Activated CD4-positive, alpha-beta memory T cell treated with anti-CD3 and anti-CD28 coated beads, Interleukin-2, amount 10 ng/mL, durations not matched to agents 7 days and 5 days (primary cell): Measurements from ENCODE around the gene EPHA6. TPM values are rescaled to one million over a fixed set of nuclear protein-coding genes. Genes with fewer than 3 reads are reported as not detected.

Experiments used
- CTCF ChIA-PET: fragments of 350-600 bp; sonication (Branson Sonifier 250); formaldehyde crosslinking; loops from one replicate; lab custom pipeline; 2021; ENCODE audit warnings: antibody characterized with exemption, inconsistent platforms; lab: Charles Lee
- POLR2A ChIA-PET: fragments of 350-600 bp; sonication (Branson Sonifier 250); formaldehyde crosslinking; loops from one replicate; lab custom pipeline; 2021; ENCODE audit warnings: antibody characterized with exemption; lab: Charles Lee
- DNase-seq: peaks from one replicate; pipeline ENCODE4 v3.0.0-alpha.2; 2020
- H3K27ac Mint-ChIP-seq: one replicate; pipeline ENCODE4 v1.8.0; 2021; ENCODE audit warnings: mild to moderate bottlenecking, mixed read lengths
- H3K27me3 Mint-ChIP-seq: one replicate; pipeline ENCODE4 v1.8.0; 2021; ENCODE audit warnings: mixed read lengths
- H3K36me3 Mint-ChIP-seq: one replicate; pipeline ENCODE4 v1.8.0; 2021; ENCODE audit warnings: low read depth, mixed read lengths
- H3K4me1 Mint-ChIP-seq: one replicate; pipeline ENCODE4 v1.8.0; 2021; ENCODE audit warnings: mixed read lengths
- H3K4me3 Mint-ChIP-seq: one replicate; pipeline ENCODE4 v1.8.0; 2021; ENCODE audit warnings: mild to moderate bottlenecking, mixed read lengths
- H3K9me3 Mint-ChIP-seq: one replicate; pipeline ENCODE4 v1.8.0; 2021; ENCODE audit warnings: mixed read lengths
- total RNA-seq, 2 experiments: library from RNA; stranded (reverse); gene quantifications; one replicate each; pipeline ENCODE4 v1.2.3, GENCODE V29; 2021

The EPHA6 gene
- total RNA-seq, 2 experiments from 2014 or later: not detected

- Mint-ChIP-seq H3K27ac (no peak overlapping the region), H3K4me3 (no peak overlapping the region), H3K36me3 (no peaks in the 10 kb centered on the region), H3K27me3 (no peaks in the 10 kb centered on the region), H3K9me3 (no peaks in the 10 kb centered on the region), H3K4me1 (no peaks in the 10 kb centered on the region)
- ChIA-PET POLR2A (no interaction called here), CTCF (no interaction called here)
- DNase-seq: no peak
These were observed 373.4 kb downstream of the EPHA6 start for GRCh38 chr3:97187771-97188170.

- no peaks in the 10 kb centered on the region for H3K27me3 Mint-ChIP-seq
- no peaks in the 10 kb centered on the region for H3K9me3 Mint-ChIP-seq
- CTCF ChIA-PET: no interaction called here
- POLR2A ChIA-PET: no interaction called here
- H3K36me3 Mint-ChIP-seq: no peaks in the 10 kb centered on the region
- H3K4me1 Mint-ChIP-seq: no peaks in the 10 kb centered on the region
- H3K4me3 Mint-ChIP-seq: no peak overlapping the region
- no peak overlapping the region for H3K27ac Mint-ChIP-seq
- no peak for DNase-seq
These were observed 375.4 kb downstream of the EPHA6 start for GRCh38 chr3:97189835-97190234.

- ChIA-PET POLR2A (no interaction called here), CTCF (no interaction called here)
- DNase-seq: no peak
- Mint-ChIP-seq H3K36me3 (no peaks in the 10 kb centered on the region), H3K4me3 (no peak overlapping the region), H3K9me3 (no peaks in the 10 kb centered on the region), H3K27me3 (no peaks in the 10 kb centered on the region), H3K4me1 (no peaks in the 10 kb centered on the region), H3K27ac (no peak overlapping the region)
These were observed 382.7 kb downstream of the EPHA6 start for GRCh38 chr3:97197083-97197482.

GRCh38 chr3:97197830-97198229 is 383.4 kb downstream of the EPHA6 start:
- Mint-ChIP-seq H3K4me3 (no peak overlapping the region), H3K36me3 (no peaks in the 10 kb centered on the region), H3K27me3 (no peaks in the 10 kb centered on the region), H3K9me3 (no peaks in the 10 kb centered on the region), H3K4me1 (no peaks in the 10 kb centered on the region), H3K27ac (no peak overlapping the region)
- POLR2A ChIA-PET: no interaction called here
- DNase-seq: no peak
- CTCF ChIA-PET: no interaction called here

- H3K27ac Mint-ChIP-seq: no peak overlapping the region
These were observed 386.0 kb downstream of the EPHA6 start for GRCh38 chr3:97200387-97200786.

GRCh38 chr3:97201814-97202213 is 387.4 kb downstream of the EPHA6 start:
- CTCF ChIA-PET: no interaction called here
- Mint-ChIP-seq H3K9me3 (no peaks in the 10 kb centered on the region), H3K4me3 (no peak overlapping the region), H3K4me1 (no peaks in the 10 kb centered on the region), H3K27ac (no peak overlapping the region), H3K36me3 (no peaks in the 10 kb centered on the region), H3K27me3 (no peaks in the 10 kb centered on the region)
- POLR2A ChIA-PET: no interaction called here
- DNase-seq: no peak

More at GRCh38 chr3:97200387-97200786, 386.0 kb downstream of the EPHA6 start:
- Mint-ChIP-seq H3K4me1 (no peaks in the 10 kb centered on the region), H3K27me3 (no peaks in the 10 kb centered on the region), H3K4me3 (no peak overlapping the region), H3K36me3 (no peaks in the 10 kb centered on the region), H3K9me3 (no peaks in the 10 kb centered on the region)
- POLR2A ChIA-PET: no interaction called here
- DNase-seq: no peak
- CTCF ChIA-PET: no interaction called here

GRCh38 chr3:97228966-97229365 is 414.6 kb downstream of the EPHA6 start:
- no peak overlapping the region for H3K4me3 Mint-ChIP-seq
- peaks cover 2% of the 10 kb centered on the region for H3K9me3 Mint-ChIP-seq
- H3K27ac Mint-ChIP-seq: no peak overlapping the region
- CTCF ChIA-PET: no interaction called here
- H3K36me3 Mint-ChIP-seq: no peaks in the 10 kb centered on the region
- DNase-seq: no peak
- no peaks in the 10 kb centered on the region for H3K27me3 Mint-ChIP-seq
- no peaks in the 10 kb centered on the region for H3K4me1 Mint-ChIP-seq
- POLR2A ChIA-PET: no interaction called here

- H3K27ac Mint-ChIP-seq: no peak overlapping the region
- CTCF ChIA-PET: no interaction called here
- DNase-seq: no peak
- H3K36me3 Mint-ChIP-seq: no peaks in the 10 kb centered on the region
- H3K4me3 Mint-ChIP-seq: no peak overlapping the region
- peaks cover 2% of the 10 kb centered on the region for H3K9me3 Mint-ChIP-seq
- POLR2A ChIA-PET: no interaction called here
- H3K4me1 Mint-ChIP-seq: no peaks in the 10 kb centered on the region
- no peaks in the 10 kb centered on the region for H3K27me3 Mint-ChIP-seq
These were observed 416.1 kb downstream of the EPHA6 start for GRCh38 chr3:97230486-97230885.

- Mint-ChIP-seq H3K4me1 (no peaks in the 10 kb centered on the region), H3K27me3 (no peaks in the 10 kb centered on the region), H3K4me3 (no peak overlapping the region), H3K9me3 (peaks cover 2% of the 10 kb centered on the region), H3K36me3 (no peaks in the 10 kb centered on the region), H3K27ac (no peak overlapping the region)
- ChIA-PET CTCF (no interaction called here), POLR2A (no interaction called here)
- DNase-seq: no peak
These were observed 418.1 kb downstream of the EPHA6 start for GRCh38 chr3:97232393-97233034.

GRCh38 chr3:97235179-97235578 is 420.8 kb downstream of the EPHA6 start:
- Mint-ChIP-seq H3K27me3 (no peaks in the 10 kb centered on the region), H3K36me3 (no peaks in the 10 kb centered on the region), H3K4me1 (no peaks in the 10 kb centered on the region), H3K4me3 (no peak overlapping the region), H3K27ac (no peak overlapping the region), H3K9me3 (peaks cover 2% of the 10 kb centered on the region)
- ChIA-PET CTCF (no interaction called here), POLR2A (no interaction called here)
- DNase-seq: no peak

GRCh38 chr3:97235611-97236315 is 421.4 kb downstream of the EPHA6 start:
- Mint-ChIP-seq H3K27ac (no peak overlapping the region), H3K9me3 (no peaks in the 10 kb centered on the region), H3K36me3 (no peaks in the 10 kb centered on the region), H3K4me3 (no peak overlapping the region), H3K27me3 (no peaks in the 10 kb centered on the region), H3K4me1 (no peaks in the 10 kb centered on the region)
- POLR2A ChIA-PET: no interaction called here
- CTCF ChIA-PET: no interaction called here
- no peak for DNase-seq

GRCh38 chr3:97241417-97241816 is 427.0 kb downstream of the EPHA6 start:
- CTCF ChIA-PET: no interaction called here
- Mint-ChIP-seq H3K27me3 (no peaks in the 10 kb centered on the region), H3K27ac (no peak overlapping the region), H3K4me1 (no peaks in the 10 kb centered on the region), H3K9me3 (no peaks in the 10 kb centered on the region), H3K36me3 (no peaks in the 10 kb centered on the region), H3K4me3 (no peak overlapping the region)
- POLR2A ChIA-PET: no interaction called here
- DNase-seq: no peak

- Mint-ChIP-seq H3K4me3 (no peak overlapping the region), H3K36me3 (no peaks in the 10 kb centered on the region), H3K27me3 (no peaks in the 10 kb centered on the region), H3K9me3 (no peaks in the 10 kb centered on the region), H3K4me1 (no peaks in the 10 kb centered on the region), H3K27ac (no peak overlapping the region)
- ChIA-PET CTCF (no interaction called here), POLR2A (no interaction called here)
- no peak for DNase-seq
These were observed 431.0 kb downstream of the EPHA6 start for GRCh38 chr3:97245201-97245910.
